Sigmoid colon (tissue), 3 donors: ENCODE measurements around the gene DDX31.

ENCODE experiments used
- POLR2A ChIP-seq, 2 donors: fragments of 450-650 bp; IDR thresholded peaks; one replicate each; pipeline ENCODE4 v1.6.1; 2016; ENCODE audit warnings: antibody characterized with exemption in 2 of 2, mild to moderate bottlenecking in 2 of 2, moderate library complexity in 2 of 2
- TF ChIP-seq, protein P1 (sequence below), 4 experiments: fragments of 450-650 bp in 3 of 4; fragments of 200-600 bp in 1 of 4; IDR thresholded peaks; one replicate each; pipeline ENCODE4 v1.5.1; 2016 to 2019; ENCODE audit warnings: antibody characterized with exemption in 4 of 4, mild to moderate bottlenecking in 3 of 4, moderate library complexity in 2 of 4

DNA sequence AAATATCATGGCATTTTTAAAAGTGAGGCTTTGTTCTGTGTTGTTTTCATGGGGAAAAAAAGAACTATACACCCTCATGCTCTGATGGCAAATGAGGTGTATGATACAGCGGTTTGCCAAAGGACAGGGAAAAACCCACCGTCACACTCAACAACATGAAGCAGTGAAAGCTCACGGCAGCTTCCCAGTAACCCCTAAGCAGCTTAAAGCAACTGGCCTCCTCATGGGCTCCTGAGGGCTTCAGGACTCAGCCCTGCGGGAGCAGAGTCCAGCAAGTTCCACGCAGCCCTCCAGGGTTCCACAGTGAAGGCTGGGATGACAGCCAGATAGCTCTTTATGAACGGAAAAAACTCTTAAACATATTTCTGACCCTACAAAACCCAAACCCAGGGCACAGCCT is 74.5 kb downstream of the DDX31 start:
- TF ChIP-seq POLR2A (IDR thresholded peaks at IDR 0.05), result no peak
- TF ChIP-seq, protein P1, sequence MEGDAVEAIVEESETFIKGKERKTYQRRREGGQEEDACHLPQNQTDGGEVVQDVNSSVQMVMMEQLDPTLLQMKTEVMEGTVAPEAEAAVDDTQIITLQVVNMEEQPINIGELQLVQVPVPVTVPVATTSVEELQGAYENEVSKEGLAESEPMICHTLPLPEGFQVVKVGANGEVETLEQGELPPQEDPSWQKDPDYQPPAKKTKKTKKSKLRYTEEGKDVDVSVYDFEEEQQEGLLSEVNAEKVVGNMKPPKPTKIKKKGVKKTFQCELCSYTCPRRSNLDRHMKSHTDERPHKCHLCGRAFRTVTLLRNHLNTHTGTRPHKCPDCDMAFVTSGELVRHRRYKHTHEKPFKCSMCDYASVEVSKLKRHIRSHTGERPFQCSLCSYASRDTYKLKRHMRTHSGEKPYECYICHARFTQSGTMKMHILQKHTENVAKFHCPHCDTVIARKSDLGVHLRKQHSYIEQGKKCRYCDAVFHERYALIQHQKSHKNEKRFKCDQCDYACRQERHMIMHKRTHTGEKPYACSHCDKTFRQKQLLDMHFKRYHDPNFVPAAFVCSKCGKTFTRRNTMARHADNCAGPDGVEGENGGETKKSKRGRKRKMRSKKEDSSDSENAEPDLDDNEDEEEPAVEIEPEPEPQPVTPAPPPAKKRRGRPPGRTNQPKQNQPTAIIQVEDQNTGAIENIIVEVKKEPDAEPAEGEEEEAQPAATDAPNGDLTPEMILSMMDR (IDR thresholded peaks at IDR 0.05), result no peak
